Aorta (tissue), 5 donors: ENCODE results near the gene MTSS2. TPM values are rescaled to one million over a fixed set of nuclear protein-coding genes. Genes with fewer than 3 reads are reported as not detected.

Source experiments
- ATAC-seq: fragments of 200-7000 bp; cut with Tn5 transposase; one replicate; pipeline ENCODE4 v1.9.1; 2022; ENCODE audit warnings: moderate library complexity; ENCODE audit not compliant: low FRiP score
- DNase-seq, 2 donors: peaks; one replicate each; pipeline ENCODE4 v3.0.0-alpha.2; 2020
- H3K27ac ChIP-seq, 2 donors: one replicate each; pipeline ENCODE4 v1.5.1; 2013; ENCODE audit warnings: low read length in 2 of 2, mild to moderate bottlenecking in 2 of 2, moderate library complexity in 2 of 2, control low read depth in 1 of 2, inconsistent platforms in 1 of 2, low read depth in 1 of 2
- H3K27me3 ChIP-seq, 2 donors: one replicate each; pipeline ENCODE4 v1.6.1; 2013; ENCODE audit warnings: control low read depth in 1 of 2, low read length in 1 of 2, mild to moderate bottlenecking in 1 of 2, moderate library complexity in 1 of 2; ENCODE audit not compliant: insufficient read depth in 2 of 2, control insufficient read depth in 1 of 2
- H3K36me3 ChIP-seq, 2 donors: one replicate each; pipeline ENCODE4 v1.6.1; 2013; ENCODE audit warnings: control low read depth in 1 of 2, low read length in 1 of 2, mild to moderate bottlenecking in 1 of 2; ENCODE audit not compliant: insufficient read depth in 2 of 2, control insufficient read depth in 1 of 2
- H3K4me1 ChIP-seq, 2 donors: one replicate each; pipeline ENCODE4 v1.6.1; 2013; ENCODE audit warnings: low read length in 2 of 2, control low read depth in 1 of 2, mild to moderate bottlenecking in 1 of 2, moderate library complexity in 1 of 2; ENCODE audit not compliant: insufficient read depth in 2 of 2, control insufficient read depth in 1 of 2
- H3K4me3 ChIP-seq, 2 donors: one replicate each; pipeline ENCODE4 v1.5.1; 2013; ENCODE audit warnings: low read length in 2 of 2, control low read depth in 1 of 2, mild to moderate bottlenecking in 1 of 2
- H3K9me3 ChIP-seq: one replicate; pipeline ENCODE4 v1.6.1; 2013; ENCODE audit warnings: mild to moderate bottlenecking, low read length; ENCODE audit not compliant: control insufficient read depth
- WGBS, 2 donors: extraction: QIAGEN DNeasy Blood & Tissue Kit; methylation state at CpG; one replicate each; pipeline ENCODE4 v1.1.7; 2013; 5-methylcytosine and 5-hydroxymethylcytosine counted together
- intact Hi-C, 2 donors: fragments of 100-400 bp; cut with DNase I; formaldehyde crosslinking; loops; one replicate each; pipeline versions ENCODE4 v1.14.2 to v1.15.0; 2022
- polyA plus RNA-seq, 2 donors: library from polyadenylated mRNA; stranded (reverse); fragments of 200-250 nt; gene quantifications; one replicate each; pipeline ENCODE4 v1.2.3, GENCODE V29; 2013
- total RNA-seq, 2 donors: library from RNA; stranded (reverse); fragmentation: NEBNext Ultra II Directional; extraction: Animal tissue kit (Norgen Biotek cat#: 25700); gene quantifications; one replicate each; pipeline ENCODE4 v1.2.1, GENCODE V29; 2021
- donor health status: healthy with polysubstance abuse.
- donor health status: Bipolar disorder and iron deficiency.
- donor health status: DM: no; HTN: no; CAD: no.
- donor health status: DM: no; HTN: no; CAD: no.
- donor health status: DM: yes; HTN: yes; CAD: no.

Gene MTSS2
- total and polyA plus RNA-seq, 4 donors = 22.0 to 87.4 (median 49.6) TPM

DNA sequence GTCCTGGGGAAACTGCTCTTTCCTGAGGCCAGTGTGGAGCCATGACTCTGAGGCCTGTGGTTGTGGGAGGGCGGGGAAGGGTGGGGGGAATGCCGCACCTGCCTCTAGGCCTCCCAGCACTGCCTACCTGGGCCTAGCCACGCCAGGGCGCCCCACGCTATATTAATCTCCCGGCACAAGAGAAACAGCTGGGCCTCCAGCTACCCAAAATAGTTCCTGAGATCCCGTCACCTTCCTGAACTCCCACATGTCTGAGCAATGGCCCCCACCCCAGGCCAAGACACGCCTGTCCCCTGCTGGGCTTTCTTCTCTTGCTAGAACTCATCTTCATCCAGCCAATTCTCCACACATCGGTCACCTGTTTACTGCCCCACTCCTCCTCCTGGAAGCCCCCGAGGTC, 13.0 kb upstream of the MTSS2 start:
- peak overlapping the region in 1 of 2 donors; percentile 95 for H3K27ac ChIP-seq
- no peaks in the 10 kb centered on the region for H3K36me3 ChIP-seq
- H3K27me3 ChIP-seq = no peaks in the 10 kb centered on the region
- H3K4me3 ChIP-seq = no peak overlapping the region
- no peaks in the 10 kb centered on the region for H3K9me3 ChIP-seq
- intact Hi-C loops = no loop called here
- ATAC-seq (no peak), DNase-seq (no peak)
- 92 to 95% methylated on average over 10 of the region's 10 CpGs for WGBS, 2 donors
- H3K4me1 ChIP-seq = peaks cover 0 to 6% of the 10 kb centered on the region in 2 donors

DNA sequence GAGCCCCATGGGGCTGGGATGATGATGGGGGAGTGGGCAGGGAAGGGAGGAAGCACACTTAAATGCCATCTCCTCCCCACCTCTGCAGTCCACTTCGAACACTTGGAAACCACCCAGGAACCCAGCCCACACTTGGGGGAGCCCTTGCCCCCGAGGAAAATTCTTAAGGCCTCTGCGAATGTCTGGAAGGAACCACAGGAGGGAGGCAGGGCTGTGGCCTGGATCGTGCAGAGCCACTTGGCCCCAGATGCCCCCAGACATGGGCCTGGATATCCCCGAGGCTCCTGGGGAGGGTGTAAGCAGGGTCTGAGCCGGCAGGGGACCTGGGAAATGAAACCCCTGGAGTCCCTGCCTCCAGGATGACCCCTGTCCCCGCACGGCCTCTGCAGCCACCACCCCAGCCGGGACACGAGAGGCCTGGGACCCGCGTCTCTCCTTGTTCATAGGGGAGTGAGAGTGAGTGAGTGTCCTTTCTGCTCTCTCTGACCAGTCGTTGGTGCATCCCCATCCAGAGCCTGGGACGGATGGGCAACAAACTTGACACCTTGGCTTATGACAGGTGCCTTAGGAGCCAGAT, 11.8 kb upstream of the MTSS2 start:
- ATAC-seq (no peak), DNase-seq (no peak)
- intact Hi-C loops = no loop called here
- 27 to 30% methylated on average over 13 to 14 of the region's 14 CpGs for WGBS, 2 donors
- Histone ChIP-seq H3K9me3 (no peaks in the 10 kb centered on the region), H3K36me3 (no peaks in the 10 kb centered on the region), H3K27ac (peak overlapping the region in 1 of 2 donors; percentile 6), H3K4me3 (no peak overlapping the region), H3K4me1 (peaks cover 0 to 6% of the 10 kb centered on the region in 2 donors), H3K27me3 (no peaks in the 10 kb centered on the region)

DNA sequence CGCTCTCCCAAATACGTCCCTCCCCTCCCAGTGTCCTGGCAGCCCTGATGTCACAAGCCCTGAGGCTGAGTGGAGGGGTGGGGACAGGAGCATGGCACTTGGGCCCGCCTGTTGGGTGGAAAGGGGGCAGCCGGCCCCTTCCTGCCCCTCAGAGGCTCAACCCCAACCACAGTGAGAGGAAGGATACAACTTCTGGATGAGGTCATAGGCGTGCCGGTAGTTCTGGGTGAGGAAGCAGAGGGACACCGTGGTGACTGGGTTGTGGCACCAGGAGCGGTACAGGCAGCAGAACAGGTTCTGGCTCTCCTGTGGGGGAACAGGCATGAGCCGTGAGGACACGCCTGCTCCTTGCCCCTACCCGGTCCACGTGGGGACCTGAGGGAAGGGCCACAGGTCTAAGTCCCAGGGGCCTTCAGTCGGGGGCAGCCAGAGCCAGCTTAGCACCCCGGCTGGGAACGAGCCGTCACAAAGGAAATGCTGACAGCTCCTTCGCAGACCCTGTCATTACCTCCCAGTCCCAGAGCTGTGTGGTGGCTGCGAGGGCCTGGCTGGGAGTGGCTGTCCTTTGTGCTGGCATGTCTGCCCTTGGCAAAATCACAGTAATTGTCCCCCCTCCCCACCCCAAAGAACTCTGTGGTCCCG, 11.2 kb upstream of the MTSS2 start:
- intact Hi-C loops = no loop called here
- H3K9me3 ChIP-seq = no peaks in the 10 kb centered on the region
- WGBS, 2 donors = 15 to 21% methylated on average over 19 of the region's 19 CpGs
- DNase-seq (no peak), ATAC-seq (no peak)
- no peaks in the 10 kb centered on the region for H3K36me3 ChIP-seq
- H3K27me3 ChIP-seq = no peaks in the 10 kb centered on the region
- no peak overlapping the region for H3K4me3 ChIP-seq
- peak overlapping the region; percentile 6 to 10 for H3K27ac ChIP-seq
- H3K4me1 ChIP-seq = peaks cover 0 to 6% of the 10 kb centered on the region in 2 donors

GRCh38 chr16:70696355-70696754, 10.5 kb upstream of the MTSS2 start:
- ATAC-seq (no peak), DNase-seq (no peak)
- H3K4me1 ChIP-seq = peaks cover 0 to 6% of the 10 kb centered on the region in 2 donors
- H3K27ac ChIP-seq = peak overlapping the region in 1 of 2 donors; percentile 6
- intact Hi-C loops = no loop called here
- no peaks in the 10 kb centered on the region for H3K9me3 ChIP-seq
- no peak overlapping the region for H3K4me3 ChIP-seq
- no peaks in the 10 kb centered on the region for H3K36me3 ChIP-seq
- 97% methylated on average over 8 of the region's 8 CpGs for WGBS, 2 donors
- H3K27me3 ChIP-seq = no peaks in the 10 kb centered on the region

GRCh38 chr16:70695331-70696070, 9.6 kb upstream of the MTSS2 start:
- ATAC-seq = no peak
- no peaks in the 10 kb centered on the region for H3K36me3 ChIP-seq
- H3K9me3 ChIP-seq = no peaks in the 10 kb centered on the region
- intact Hi-C loops = no loop called here
- H3K27me3 ChIP-seq = no peaks in the 10 kb centered on the region
- H3K4me1 ChIP-seq = peaks cover 0 to 2% of the 10 kb centered on the region in 2 donors
- WGBS, 2 donors = 60 to 63% methylated on average over 13 to 14 of the region's 14 CpGs
- DNase-seq = no peak
- peak overlapping the region in 1 of 2 donors; percentile 30 for H3K27ac ChIP-seq
- no peak overlapping the region for H3K4me3 ChIP-seq

GRCh38 chr16:70694868-70695218, 9.0 kb upstream of the MTSS2 start:
- H3K27me3 ChIP-seq = no peaks in the 10 kb centered on the region
- H3K4me1 ChIP-seq = peaks cover 0 to 2% of the 10 kb centered on the region in 2 donors
- H3K4me3 ChIP-seq = no peak overlapping the region
- no peaks in the 10 kb centered on the region for H3K36me3 ChIP-seq
- no peaks in the 10 kb centered on the region for H3K9me3 ChIP-seq
- DNase-seq (no peak), ATAC-seq (no peak)
- WGBS, 2 donors = 65 to 70% methylated on average over 4 of the region's 4 CpGs
- H3K27ac ChIP-seq = peak overlapping the region in 1 of 2 donors; percentile 92
- intact Hi-C loops = no loop called here

DNA sequence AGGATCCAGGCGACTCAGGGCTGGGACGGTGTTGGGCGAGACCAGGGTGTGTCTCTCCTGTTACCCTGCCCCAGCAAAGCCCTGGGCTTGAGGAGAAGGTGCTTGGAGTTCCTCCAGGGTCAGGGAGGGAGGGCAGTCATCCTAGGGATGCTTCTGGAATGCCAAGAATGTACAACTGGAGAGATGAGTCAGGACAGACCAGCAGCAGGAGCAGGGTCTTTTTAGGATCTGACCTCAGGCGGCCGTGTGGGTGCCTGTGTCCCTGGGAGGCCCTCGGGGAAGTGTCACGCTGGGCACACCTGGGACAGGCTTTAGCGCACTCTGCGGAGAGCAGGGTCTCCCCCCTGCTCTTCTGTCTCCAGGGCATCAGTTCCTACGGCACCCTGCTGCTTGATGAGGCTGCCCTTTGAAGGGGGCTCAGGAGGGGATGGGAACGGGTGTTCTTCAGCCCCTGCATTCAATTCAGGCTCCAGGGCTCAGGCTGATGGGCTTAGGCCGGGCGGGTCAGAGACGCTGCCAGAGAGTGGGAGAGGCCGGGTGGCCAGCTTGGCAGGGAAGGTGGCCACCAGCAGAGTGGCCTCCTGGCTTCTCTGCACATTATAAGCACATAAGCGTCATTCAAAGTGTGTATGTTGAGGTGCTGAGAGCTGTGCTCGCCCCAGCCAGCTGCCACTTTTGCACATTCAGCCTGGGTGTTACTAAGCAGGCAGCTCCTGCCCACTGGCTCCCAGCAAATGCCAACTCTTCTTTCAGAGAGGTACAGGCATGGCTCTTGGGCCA, 8.4 kb upstream of the MTSS2 start:
- Histone ChIP-seq H3K4me1 (peaks cover 0 to 2% of the 10 kb centered on the region in 2 donors), H3K4me3 (no peak overlapping the region), H3K36me3 (no peaks in the 10 kb centered on the region), H3K27me3 (no peaks in the 10 kb centered on the region), H3K9me3 (no peaks in the 10 kb centered on the region), H3K27ac (peak overlapping the region; percentile 92 to 97)
- no peak for DNase-seq
- intact Hi-C loops = no loop called here
- WGBS, 2 donors = 64 to 75% methylated on average over 17 of the region's 17 CpGs
- no peak for ATAC-seq

GRCh38 chr16:70692873-70693671, 7.2 kb upstream of the MTSS2 start:
- intact Hi-C loops = no loop called here
- no peak for DNase-seq
- peaks cover 0 to 2% of the 10 kb centered on the region in 2 donors for H3K4me1 ChIP-seq
- H3K27ac ChIP-seq = peak overlapping the region; percentile 92 to 97
- H3K4me3 ChIP-seq = no peak overlapping the region
- WGBS, 2 donors = 23 to 24% methylated on average over 29 of the region's 29 CpGs
- ATAC-seq = peak; percentile 24
- H3K27me3 ChIP-seq = no peaks in the 10 kb centered on the region
- no peaks in the 10 kb centered on the region for H3K36me3 ChIP-seq
- H3K9me3 ChIP-seq = no peaks in the 10 kb centered on the region
